NOMO-1 treated with dmso at 0.1 percent for 144 hours (cell line): ENCODE data around the gene LOXL1.
"Not testable (repeated sequence)": the region's sequence is repeated elsewhere in the genome, so short reads cannot be mapped to it uniquely, and the experiment has no call there.

Experiments used
- DNase-seq: peaks from one replicate; lab custom pipeline; 2025; ENCODE audit not compliant: unreplicated experiment; lab: John Stamatoyannopoulos, UW

The LOXL1 gene

GRCh38 chr15:73937296-73937695 is 11.0 kb downstream of the LOXL1 start:
- no peak for DNase-seq

DNA sequence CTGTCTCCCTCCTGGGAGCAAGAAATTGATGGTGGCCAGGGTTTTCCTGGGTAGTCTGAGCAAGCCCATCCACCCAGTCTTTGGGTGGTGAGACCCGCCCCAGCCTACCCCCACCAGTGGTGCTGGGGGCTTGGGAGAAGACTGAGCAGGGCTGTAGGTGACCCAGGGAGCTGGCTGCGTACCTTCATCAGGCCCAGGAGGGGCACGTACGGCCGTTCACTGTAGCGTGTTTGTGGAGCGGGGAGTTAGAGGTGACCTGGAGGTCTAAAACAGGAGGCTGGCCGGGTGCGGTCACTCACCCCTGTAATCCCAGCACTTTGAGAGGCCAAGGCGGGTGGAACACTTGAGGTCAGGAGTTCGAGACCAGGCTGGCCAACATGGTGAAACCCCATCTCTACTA is 11.5 kb downstream of the LOXL1 start:
- no peak for DNase-seq

DNA sequence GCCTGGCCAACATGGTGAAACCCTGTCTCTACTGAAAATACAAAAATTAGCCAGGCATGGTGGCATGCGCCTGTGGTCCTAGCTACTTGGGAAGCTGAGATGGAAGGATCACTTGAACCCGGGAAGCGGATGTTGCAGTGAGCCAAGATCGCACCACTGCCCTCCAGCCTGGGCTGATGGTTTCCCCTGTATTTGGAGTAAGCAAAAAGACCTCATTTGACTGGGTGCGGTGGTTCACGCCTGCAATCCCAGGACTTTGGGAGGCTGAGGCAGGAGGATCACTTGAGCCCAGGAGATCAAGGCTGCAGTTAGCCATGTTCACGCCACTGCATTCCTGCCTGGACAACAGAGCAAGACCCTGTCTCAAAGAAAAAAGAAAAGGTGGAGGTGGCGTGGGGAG is 12.3 kb downstream of the LOXL1 start:
- DNase-seq, result not testable (repeated sequence)

- no peak for DNase-seq
Observed at GRCh38 chr15:73939138-73939537, 12.9 kb downstream of the LOXL1 start.

GRCh38 chr15:73940061-73940981 is 14.1 kb downstream of the LOXL1 start:
- no peak for DNase-seq

DNA sequence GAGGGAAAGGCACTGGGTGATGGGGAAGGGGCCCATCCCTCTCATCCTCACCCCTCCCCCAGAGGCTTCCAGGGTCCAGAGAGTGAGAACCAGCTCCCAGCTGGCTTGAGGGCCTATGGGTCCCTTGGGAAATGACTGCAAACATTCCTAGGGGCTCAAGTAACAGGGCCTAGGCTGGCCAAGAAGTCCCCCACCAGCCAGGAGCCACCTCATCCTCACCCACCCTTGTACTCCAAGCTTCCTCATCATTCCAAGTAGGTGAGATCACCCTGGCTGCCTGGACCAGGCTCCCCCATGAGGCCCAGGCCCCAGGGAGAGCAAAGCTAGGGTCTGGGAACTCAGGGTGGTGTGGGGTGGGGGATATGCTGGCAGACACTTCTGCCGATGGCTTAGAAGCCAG is 14.8 kb downstream of the LOXL1 start:
- no peak for DNase-seq

DNA sequence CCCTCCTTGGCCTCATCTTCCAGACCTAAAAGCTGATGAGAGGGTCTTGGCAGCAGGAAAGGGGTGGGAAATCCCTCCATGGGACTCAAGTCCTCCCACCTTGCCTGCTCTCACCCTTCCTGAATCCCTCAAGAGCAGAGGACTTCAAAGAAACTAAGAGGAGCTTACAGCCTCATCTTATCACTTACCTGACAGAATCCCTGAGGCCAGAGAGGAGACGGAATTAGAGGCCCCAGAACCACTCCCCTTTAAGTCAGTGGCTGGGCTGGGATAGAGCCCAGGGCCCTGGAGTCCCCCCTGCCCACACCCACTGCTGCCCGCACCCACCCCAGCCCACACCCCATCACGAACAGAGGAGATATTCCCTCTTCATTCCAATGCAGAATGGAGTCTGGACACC is 15.2 kb downstream of the LOXL1 start:
- no peak for DNase-seq

- DNase-seq, result no peak
Observed at GRCh38 chr15:73941871-73942635, 15.8 kb downstream of the LOXL1 start.

DNA sequence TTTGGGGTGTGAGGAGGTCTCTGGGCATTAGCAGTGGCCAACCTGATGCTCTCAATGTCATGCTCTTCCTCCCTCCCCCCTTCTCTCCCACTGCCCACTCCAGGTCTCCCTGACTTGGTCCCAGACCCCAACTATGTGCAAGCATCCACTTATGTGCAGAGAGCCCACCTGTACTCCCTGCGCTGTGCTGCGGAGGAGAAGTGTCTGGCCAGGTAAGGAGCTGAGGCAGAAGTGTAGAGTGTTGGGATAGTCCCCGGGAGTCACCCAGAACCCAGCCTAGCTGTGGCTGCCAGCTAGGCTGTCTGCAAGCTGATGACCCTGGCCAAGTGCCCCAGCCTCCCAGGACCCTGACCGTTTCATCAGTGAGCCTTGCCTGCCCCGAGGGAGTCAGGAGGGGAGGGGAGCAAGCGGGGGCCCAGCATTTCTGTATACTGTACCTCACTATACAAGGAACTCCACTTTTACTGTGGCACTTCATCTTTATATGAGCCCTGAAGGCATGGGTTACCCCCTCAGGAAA is 16.5 kb downstream of the LOXL1 start:
- no peak for DNase-seq

DNA sequence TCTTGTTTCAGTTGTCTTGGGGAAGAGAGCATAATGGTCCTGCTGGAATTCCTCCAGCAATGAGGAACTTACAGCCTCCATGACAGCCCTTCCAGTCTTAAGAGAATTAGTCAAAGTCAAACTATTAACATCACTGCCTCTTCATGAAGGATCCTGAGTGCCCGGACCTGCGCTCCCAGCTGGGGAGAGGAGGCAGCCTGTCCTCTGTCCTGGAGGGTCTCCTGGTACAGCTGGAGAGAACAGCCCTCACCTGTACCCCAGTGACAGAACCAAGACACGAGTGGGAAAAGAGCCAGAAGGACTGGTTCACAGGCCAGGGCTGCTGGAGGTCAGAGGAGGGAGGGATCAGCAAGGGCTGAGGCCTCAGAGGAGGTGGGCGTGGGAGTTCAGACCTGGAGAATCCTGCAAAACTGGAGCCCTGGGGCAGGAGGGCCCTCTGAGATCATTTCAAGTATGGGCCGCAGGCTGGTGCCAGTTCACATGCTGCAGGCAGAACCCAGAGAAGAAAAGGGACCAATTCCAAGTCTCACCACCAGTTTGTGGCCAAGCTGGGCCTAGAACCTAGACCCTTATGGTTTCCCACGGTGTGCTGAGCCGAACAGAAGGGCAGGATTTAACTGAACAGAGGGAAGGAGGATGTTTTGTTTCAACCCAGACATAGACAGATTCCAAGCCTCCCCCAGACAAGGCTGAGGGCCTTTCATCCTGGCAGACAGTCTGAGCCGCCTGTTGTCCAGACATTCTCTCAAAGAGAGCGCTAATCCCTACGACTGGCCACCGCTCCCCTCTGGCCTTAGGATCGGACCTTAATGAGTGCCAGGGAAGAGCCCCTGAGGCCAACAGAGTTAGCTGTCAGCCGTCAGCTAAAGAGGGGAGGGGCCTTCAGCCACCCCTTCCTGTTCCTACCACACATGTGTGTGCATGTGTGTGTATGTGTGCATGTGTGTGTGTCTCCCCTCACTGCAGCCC is 18.2 kb downstream of the LOXL1 start:
- no peak for DNase-seq

- DNase-seq, result no peak
Observed at GRCh38 chr15:73945130-73945508, 18.9 kb downstream of the LOXL1 start.

- DNase-seq, result no peak
Observed at GRCh38 chr15:73946046-73946721, 19.9 kb downstream of the LOXL1 start.

DNA sequence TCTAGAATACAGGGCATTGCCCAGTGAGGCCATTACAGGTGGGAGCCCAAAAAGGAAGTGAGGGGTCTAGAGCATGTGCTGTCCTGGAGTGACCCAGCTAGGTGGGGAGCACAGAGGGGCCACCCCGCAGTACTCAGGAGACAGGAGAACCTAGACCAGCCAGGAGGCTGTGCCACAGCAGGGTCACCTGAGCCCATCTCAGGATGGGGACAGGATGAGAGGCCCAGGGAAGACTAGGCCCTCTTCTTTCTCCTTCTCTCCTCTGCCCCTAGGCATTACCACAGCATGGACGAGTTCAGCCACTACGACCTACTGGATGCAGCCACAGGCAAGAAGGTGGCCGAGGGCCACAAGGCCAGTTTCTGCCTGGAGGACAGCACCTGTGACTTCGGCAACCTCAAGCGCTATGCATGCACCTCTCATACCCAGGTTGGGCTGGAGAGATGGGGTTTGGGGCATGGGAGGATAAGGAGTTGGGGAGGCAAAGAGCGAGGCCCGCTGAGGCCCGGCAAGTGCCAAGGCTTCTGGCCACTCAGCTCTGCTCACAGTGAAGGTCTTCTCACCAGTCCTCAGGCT is 20.6 kb downstream of the LOXL1 start:
- DNase-seq, result no peak

DNA sequence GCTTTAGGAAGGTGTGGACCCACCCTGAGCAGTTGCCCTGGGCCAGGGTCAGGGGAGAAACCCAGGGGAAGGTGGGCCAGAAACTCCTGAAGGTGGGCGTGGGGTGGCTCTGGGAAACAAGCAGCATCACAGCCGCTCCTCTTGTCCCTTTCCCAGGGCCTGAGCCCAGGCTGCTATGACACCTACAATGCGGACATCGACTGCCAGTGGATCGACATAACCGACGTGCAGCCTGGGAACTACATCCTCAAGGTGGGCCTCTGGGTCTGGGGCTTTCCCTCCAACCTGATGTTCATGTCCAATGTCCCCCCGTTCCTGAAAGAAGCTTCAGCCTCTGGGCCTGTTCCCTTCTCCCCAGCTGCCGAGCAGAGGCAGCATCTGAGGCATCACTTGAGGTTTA is 21.4 kb downstream of the LOXL1 start:
- no peak for DNase-seq

DNA sequence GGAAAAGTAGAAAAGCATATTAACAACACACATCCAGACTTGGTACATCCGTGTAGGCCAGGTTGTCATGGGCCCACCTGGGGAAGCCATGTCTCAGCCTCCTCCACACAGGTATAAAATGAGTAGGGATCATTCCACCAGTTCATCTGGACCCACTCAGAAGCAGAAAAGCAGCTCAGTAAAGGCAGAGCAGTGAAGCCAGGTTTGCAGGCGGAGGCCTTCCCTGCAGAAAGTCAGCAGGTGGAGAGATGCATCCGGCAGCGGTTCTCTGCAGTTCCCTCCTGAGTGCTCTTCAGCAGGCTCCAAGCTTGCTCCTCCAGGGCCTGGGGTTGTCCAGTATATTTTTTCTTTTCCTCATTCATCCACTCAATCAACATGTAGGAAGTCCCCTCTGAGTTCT is 22.1 kb downstream of the LOXL1 start:
- no peak for DNase-seq

DNA sequence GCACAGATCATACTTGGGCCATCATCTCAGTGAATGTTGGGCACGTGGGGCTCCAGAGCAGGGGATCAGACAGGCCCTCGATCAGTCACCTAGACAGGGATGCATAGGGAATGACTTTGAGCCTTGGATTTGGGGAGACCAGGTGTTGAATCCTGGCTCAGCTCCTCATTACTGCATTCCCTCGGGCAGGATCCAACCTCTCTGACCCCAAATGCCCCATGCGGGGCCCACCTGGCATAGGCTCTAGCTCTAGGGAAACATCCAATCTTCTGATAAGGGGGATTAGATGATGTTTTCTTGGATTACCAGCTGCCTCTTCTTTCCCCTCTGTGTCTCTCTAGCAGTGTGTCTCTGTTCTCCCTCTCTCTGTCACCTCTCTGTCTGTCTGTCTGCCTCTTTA is 22.7 kb downstream of the LOXL1 start:
- DNase-seq, result no peak

- no peak for DNase-seq
Observed at GRCh38 chr15:73949496-73949895, 23.2 kb downstream of the LOXL1 start.

GRCh38 chr15:73950479-73950830 is 24.2 kb downstream of the LOXL1 start:
- no peak for DNase-seq

DNA sequence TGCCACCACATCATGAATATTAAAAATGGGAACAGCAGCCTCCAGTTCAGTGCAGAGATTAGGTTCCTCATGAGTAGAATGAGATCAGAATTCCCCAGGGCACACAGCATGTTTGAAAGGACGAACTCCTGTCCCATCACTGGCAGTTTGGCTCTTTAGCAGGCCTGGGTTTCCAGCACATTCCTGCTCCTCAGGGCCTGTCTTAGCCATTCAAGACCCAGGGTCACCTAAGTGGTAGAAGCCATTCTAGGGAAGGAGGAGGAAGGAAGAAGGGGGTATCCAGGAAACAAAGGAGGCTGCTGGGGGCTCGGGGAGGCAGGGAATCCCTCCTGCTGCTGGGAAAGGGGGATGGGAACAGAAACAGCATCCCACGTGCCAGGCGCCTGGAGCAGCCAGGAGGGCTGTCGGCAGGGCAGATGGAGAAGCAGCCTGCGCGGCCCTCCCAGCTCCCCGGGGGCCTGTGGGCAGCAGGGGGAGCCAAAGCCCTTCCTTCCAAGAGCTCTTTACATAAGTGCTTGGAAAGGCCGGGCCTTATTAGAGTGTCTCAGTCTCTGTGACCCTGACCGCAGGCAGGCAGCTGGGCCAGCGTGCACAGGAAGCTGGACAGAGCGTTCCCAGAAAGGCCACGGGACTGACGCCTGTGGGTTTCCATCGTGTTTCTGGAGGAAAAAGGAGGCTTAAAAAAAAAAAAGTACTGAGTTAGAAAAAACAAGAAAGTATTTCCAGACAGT is 24.7 kb downstream of the LOXL1 start:
- DNase-seq, result peak; percentile 35
